Stimulated activated CD4-positive, alpha-beta T cell treated with anti-CD3 and anti-CD28 coated beads, Interleukin-1b, Interleukin-23, amount 100 ng/mL, for 24 hours (primary cell): ENCODE data around the gene CREG1.
"Not testable (repeated sequence)": the region's sequence is repeated elsewhere in the genome, so short reads cannot be mapped to it uniquely, and the experiment has no call there.

Experiments used
- DNase-seq, 4 experiments: peaks; one replicate each; pipeline ENCODE4 v3.0.0-alpha.2; 2020; ENCODE audit warnings: low read depth in 4 of 4, low spot score in 1 of 4

Gene CREG1

GRCh38 chr1:167553136-167554027 is at the start of gene CREG1:
CREG1 (minus strand) TSS chr1:167553762.
- peak; percentile 74 to 92 (median 80) for DNase-seq

DNA sequence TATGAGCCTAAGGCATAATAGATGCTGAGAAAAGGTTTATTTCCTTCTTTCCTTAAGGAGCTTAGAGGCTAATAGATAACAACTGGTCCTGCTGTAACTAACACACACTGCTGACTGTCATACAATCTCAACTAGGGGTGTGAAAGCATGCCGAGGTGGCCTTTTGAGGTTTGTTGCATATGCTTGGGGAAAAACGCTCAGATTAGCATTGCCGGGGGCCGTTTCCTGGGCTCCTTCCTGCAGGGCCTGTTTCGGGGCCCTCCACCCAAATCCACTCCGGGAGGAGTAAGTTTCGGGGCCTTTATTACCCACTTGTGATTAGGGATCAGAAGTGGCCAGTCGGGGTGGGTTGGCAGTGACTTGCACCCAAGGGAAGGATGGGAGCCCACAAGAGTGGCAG is 49.3 kb upstream of the CREG1 start:
- no peak for DNase-seq

DNA sequence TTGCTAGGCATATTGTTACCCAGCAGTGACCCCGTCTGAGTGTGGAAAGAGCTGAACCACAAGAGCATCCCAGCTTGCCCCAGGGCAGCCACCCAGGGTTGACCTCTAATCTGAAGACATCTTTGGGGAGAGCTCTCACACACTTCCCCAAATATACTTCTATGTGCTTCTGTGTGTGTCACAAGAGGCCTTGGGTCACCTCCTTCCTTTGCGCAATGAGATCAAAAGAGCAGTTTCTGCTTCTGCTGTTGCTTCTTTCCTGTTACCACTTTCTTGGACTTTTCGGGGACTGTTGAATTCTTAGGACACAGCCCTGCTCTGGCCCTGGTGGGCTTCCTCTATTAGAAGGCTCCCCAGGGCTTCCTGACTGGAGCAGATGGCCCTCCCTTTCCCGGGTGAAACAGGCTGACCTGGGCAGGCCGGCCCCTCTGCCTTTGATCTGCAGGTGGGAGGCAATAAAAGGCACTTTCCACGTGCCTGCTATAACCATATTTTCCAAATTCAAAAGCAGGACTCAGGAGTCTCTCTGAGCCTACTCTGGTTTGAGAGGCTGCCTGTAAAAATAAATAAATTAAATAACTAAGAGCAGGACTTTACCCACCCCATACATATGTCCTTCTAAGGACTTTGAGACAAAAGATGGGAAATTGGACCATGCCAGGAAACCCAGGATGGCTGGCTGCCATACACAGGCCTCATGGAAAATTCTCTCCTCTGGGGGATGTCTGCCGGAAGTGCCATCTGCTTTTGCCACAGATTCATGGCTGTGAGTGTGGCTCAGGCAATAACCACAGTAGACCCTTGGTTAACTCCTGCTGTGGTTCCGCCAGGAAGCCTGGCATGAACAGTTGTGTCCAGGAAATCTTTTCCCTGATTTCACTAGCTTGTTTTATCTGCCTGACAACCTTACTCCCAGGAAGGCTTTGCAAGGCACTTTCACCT is 48.2 kb upstream of the CREG1 start:
- DNase-seq, result no peak

DNA sequence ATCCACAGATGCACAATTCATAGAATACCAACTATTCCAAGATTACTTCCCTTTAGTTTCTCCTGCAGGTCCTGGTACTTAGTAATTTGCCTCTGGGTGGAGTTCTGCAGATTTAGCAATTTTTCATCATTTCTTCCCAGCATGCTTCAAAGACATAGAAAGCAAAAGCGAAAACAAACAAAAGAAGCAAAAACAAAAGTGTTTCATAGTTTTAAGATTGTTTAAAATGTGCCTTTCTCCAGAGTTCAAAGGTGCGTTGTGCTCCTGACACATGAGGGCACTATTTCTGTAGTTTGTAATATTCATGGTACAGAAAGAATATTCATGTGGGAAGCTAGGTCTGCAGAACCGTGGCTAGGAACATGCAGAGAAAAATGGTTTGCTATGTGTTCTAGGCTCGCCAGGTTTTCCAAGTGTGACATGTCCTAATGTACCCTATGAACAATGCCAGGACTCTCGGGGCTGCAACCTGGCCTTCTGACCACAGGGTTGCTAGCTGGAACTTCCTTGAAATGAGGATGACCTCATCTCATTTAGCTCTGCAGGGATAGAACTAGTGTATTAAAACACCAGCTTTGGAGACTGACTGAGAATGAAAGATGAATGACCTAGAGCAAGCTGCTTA is 46.5 kb upstream of the CREG1 start:
- DNase-seq, result no peak

- DNase-seq, result no peak
These were observed 41.3 kb upstream of the CREG1 start for GRCh38 chr1:167594822-167595221.

GRCh38 chr1:167593860-167594259 is 40.3 kb upstream of the CREG1 start:
- no peak for DNase-seq

DNA sequence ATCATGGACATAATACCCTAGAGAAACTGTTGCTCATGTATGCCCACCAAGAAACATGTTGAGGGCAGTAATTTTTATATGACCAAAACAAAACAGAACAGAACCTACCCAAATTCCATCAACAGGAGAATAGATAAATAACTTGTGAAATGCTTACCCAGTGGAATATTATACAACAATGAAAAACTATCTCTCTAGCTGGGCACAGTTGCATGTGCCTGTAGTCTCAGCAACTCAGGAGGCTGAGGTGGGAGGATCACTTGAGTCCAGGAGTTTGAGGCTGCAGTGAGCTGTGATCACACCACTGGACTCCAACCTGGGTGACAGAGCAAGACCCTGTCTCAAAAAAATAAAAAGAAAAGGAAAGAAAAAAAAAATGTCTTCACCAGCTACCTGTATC is 38.9 kb upstream of the CREG1 start:
- no peak for DNase-seq

DNA sequence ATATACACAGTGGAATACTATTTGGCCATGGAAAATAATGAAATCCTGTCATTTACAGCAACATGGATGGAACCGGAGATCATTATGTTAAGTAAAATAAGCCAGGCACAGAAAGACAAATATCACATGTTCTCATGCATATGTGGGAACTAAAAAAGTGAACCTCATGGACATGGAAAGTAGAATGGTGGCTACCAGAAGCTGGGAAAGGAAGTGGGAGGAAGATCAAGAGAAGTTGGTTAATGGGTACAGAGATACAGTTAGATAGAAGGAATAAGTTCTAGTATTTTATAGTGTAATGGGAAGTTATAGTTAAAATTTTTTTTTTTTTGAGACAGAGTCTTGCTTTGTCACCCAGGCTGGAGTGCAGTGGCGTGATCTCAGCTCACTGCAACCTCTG is 34.8 kb upstream of the CREG1 start:
- DNase-seq, result no peak

- DNase-seq, result no peak
These were observed 34.3 kb upstream of the CREG1 start for GRCh38 chr1:167587872-167588271.

GRCh38 chr1:167587342-167587741 is 33.8 kb upstream of the CREG1 start:
- no peak for DNase-seq

DNA sequence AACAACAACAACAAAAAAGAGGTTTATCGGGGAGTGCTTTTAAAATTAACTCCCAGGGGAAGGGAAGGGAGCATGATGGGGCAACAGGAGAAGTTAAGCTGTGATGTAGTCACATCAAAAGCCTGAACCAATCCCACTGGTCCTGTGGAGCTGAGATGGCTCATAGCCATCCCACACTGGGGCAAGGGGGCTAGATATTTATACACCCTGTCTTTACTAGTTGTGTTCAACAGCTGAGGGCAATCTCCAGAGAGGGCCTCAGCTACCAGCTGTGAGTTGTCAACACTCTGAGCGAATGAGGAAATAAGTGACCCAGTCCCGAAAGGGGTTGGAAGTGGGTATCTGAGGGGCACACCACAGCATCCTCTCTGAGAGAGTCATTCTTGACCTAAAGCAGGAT is 31.0 kb upstream of the CREG1 start:
- DNase-seq, result no peak

GRCh38 chr1:167582722-167583121 is 29.2 kb upstream of the CREG1 start:
- no peak for DNase-seq

GRCh38 chr1:167582064-167582463 is 28.5 kb upstream of the CREG1 start:
- DNase-seq, result no peak

GRCh38 chr1:167579986-167580385 is 26.4 kb upstream of the CREG1 start:
- DNase-seq, result no peak

GRCh38 chr1:167578939-167579521 is 25.5 kb upstream of the CREG1 start:
- no peak for DNase-seq

DNA sequence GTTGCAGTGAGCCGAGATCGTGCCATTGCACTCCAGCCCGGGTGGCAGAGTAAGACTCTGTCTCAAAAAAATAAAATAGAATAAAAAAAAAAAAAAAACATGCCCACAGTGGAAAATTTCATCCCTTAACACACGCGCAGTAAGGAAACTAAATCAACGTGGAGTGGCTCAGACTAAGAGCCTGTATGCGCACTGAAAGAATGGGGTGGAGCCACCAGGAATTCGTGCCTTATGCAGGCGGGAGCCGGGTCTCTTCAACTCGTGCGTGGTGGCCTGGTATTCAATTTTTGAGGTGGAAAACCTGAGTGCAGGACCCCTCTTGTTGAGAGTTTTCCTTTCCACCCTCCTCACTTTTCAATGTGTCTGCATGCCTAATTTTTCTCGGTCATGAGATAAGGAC is 22.1 kb upstream of the CREG1 start:
- DNase-seq, result no peak

DNA sequence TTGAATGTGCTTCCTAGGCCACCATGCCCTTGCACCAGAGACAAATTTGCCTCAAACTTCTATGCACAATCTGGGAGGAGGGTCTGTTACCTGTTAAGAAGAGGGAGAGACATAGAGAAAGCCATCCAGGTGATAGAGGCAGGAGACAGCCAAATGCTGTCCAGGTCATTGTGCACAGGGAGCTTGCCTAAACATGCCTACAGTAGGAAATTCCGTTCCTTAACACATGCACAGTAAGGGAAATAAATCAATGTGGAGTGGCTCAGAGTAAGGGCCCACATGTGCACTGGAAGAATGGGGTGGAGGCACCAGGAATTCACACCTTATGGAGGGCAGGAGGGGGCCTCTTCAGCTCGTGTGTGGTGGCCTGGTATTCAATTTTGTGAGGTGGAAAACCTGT is 19.5 kb upstream of the CREG1 start:
- DNase-seq, result no peak

DNA sequence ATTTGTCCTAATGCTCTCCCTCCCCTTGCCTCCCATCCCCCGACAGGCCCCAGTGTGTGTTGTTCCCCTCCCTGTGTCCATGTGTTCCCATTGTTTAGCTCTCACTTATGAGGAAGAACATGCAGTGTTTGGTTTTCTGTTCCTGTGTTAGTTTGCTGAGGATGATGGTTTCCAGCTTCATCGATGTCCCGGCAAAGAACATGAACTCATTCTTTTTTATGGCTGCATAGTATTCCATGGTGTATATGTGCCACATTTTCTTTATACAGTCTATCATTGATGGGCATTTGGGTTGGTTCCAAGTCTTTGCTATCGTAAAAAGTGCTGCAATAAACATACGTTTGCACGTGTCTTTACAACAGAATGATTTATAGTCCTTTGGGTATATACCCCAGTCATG is 17.1 kb upstream of the CREG1 start:
- not testable (repeated sequence) for DNase-seq

DNA sequence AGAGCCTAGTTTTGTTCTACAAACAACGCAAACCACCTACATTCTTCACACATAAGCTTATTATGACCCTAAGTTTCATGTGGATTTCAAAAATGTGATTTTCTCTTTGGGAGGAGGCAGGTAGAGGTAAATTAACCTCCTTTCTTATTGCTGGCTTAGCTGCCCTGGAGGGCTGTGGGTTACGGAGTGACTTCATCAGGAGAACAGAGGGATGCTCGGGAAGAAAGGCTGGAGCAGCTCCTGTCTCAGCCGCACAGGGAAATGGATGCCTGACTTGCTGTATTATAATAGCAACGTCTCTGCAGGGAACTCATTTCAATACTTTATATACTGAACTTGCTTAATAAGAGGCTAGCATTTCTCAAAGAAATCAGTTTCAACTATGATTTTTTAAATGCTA is 14.1 kb upstream of the CREG1 start:
- no peak for DNase-seq

DNA sequence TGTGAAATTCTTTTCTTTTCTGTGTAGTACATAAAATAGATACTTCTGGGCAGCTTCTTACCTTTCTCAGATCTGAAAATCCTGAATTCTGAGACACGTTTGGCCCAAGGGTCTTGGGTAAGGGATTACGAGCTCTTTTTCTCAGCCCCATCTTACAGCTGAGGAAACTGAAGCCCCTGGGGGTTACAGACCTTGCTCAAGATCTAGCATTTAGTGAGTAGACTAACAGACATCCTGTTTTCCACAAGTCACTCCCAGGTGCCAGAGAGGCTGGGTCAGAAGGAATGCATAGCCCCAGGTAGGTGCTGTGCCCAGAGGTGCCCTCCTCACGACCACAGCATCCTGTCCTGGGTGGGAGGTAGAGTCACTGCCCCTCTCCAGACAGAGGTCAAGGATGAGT is 13.2 kb upstream of the CREG1 start:
- DNase-seq, result no peak

- no peak for DNase-seq
These were observed 12.4 kb upstream of the CREG1 start for GRCh38 chr1:167565922-167566321.
